AG20443 (cell line): Measurements from ENCODE around the gene GRM4.

Experiments
- DNase-seq: peaks from one replicate; pipeline ENCODE4 v3.0.0; 2012; ENCODE audit warnings: low spot score, mixed read lengths

The GRM4 gene

DNA sequence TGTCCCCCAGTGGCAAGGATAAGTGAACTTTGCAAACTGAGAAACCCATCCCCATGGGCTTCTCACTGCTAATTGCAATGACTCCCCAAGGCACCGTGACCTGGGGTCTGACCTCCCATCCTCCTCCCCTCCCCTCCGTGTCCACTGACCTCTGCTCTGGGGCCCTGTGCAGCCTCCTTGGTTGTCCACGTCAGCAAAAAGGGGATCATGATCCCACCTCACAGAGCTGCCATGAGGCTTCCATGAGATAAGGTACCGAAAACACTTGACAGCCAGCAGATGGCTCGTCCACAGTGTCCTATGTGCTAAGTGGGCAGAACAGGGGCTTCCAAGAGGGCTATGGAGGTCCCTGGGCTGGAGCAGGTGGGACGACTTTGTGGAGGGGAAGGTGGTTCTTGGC is 104.5 kb downstream of the GRM4 start:
- DNase-seq = no peak

DNA sequence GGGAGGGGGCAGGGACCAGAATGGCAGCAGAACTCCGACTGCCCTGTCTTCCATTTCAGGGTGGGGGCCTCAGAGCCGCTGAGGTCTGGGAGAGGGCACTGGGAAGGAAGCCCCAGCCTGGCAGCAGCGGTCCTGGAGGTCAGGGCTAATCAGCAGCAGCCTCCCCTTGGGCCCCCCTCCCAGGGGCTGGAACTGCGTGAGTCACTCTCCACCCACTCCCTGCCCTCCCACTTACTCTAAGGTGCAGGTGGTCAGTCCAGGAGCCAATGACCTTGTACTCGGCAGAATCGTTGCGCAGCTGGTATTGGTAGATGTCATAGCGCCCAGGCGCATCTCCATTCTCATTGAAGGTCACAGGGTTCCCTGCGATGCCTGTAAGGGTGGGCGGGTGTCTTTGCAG is 105.9 kb downstream of the GRM4 start:
- no peak for DNase-seq

DNA sequence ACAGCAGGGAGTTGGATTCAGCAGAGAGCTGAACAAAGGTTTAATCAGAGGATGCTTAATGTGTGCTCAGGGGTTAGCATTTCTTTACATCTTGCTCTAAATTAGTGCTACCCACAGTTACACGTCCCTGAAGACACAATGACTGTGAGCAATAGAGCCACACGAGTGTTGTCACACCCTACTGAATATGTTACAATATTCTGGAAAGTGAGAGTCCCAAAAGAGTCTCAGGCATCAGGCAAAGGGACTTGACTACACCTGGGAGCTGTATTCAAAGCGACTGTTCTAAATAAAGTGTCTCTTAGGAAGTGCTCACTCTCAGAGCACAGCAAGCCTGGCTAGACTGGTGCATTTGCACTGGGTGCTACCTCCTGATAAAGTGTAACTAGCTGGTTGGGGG is 108.7 kb downstream of the GRM4 start:
- no peak for DNase-seq

DNA sequence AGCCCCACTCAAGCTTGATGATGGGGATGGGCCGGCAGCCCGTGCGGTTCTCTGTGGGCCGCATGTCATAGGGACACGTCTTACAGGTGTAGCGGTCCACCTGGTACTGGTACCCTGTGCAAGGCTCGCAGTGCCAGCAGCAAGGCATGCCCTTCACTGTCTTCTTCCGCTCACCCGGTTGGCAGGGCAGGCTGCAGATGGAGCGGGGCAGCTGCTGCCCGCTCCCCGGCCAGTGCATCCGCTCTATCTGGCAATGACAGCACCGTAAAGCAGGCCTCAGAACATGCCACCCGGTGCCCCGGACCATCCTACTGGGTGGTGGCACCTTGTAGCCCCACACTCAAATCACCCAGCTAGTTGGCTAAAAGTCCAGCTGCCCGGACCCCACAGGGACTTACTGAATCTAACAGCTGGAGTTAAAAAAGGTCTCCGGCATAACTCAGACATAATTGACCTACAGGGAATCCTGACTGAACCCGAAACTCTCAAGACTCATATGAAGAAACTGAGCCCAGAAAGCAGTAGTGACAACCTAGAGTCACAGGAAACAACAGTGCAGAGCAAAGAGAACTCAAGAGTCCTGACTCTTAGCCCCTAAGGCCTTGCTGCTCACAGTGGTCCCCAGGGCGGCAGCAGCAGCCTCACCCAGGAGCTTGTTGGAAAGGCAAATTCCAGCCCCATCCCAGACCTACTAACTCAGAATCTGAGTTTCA is 109.4 kb downstream of the GRM4 start:
- no peak for DNase-seq

DNA sequence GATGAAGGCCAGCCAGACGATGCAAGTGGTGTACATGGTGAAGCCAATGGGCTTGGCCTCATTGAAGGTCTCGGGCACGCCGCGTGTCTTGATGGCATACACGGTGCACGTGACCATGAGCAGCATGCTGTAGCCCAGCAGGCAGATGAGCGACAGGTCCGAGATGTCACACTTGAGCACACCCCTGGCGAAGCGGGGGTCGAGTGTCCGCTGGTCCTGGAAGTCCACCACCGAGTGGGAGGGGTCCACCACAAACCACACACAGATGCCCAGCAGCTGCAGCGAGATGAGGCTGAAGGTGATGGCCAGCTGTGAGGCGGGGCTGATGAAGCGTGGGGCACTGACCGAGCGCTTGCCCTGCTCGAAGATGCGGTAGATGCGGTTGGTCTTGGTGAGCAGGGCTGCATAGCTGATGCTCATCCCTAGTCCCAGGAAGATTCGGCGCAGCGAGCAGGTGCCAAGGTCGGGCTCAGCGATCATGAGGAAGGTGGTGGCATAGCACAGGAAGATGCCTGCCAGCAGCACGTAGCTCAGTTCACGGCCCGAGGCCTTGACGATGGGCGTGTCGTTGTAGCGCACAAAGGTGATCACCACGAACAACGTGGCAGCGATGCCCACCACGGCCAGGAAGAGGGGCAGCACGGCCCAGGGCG is 110.1 kb downstream of the GRM4 start:
- no peak for DNase-seq

DNA sequence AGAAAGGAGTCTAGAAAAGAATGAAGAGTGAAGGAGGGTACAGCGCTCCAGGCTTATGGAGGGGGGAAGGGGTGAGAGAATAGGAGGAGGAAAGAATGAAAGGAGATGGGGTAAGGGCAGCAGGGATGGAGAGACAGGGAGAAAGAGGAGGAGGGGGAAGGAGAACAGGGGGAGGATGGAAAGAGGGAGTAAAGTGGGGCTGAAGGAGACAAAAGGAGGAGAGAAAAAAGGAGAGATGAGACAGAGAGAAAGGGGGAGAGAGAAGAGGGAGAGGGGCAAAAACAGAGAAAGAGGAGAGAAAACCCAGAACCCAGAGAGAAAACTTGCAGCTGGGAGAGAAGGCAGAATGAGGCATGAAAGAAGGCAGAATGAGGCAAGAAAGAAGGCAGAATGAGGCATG is 110.7 kb downstream of the GRM4 start:
- DNase-seq = no peak

DNA sequence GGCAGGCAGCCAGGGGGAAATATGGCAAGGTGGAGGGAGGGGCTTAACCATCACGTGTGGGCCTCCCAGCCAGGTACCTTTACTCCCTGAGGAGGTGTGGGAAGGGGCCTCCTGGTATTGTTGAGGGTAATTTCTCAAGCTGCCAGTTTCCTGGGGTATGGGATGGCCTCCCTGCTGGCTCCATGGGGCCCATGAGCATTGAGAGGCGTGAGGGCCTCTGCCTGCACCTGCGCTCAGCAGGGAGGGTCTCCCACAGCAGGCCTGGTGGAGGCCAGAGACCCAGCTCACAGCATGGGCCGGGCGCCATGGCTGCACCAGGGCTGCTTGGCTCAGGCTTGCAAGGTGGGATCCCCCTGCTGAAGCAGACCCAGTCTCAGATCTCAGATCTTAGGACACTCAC is 113.0 kb downstream of the GRM4 start:
- DNase-seq = no peak

DNA sequence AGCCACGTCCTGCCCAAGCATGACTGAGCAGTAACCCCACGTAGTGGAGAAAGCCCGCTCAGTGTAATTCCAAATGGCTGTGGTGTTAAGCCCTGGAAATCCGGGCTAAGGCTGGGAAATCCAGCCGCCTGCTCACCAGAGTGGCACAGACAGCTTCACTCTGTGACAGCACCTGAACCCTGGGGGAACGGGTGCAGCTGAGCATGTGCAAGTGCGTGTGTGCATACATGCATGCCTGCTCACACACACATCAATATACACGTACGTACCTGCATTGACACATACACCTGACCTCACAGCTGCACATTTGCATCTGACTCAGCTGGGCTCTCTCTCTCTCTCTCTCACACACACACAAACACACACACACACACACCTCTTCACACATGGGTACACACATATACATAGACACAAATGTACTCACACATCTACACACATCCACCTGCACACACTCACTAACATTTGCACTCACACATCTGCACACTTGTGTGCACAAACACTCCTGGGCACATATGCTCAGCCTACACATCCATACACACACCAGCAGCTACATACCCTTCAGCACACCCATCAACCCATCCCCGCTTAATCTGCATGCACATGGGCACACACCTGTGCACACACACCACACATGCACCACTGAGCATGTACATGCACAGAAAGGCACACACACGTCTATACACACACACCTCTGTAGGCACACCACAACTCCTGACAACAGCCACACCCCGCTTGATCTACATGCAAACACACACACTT is 114.1 kb downstream of the GRM4 start:
- DNase-seq = no peak

DNA sequence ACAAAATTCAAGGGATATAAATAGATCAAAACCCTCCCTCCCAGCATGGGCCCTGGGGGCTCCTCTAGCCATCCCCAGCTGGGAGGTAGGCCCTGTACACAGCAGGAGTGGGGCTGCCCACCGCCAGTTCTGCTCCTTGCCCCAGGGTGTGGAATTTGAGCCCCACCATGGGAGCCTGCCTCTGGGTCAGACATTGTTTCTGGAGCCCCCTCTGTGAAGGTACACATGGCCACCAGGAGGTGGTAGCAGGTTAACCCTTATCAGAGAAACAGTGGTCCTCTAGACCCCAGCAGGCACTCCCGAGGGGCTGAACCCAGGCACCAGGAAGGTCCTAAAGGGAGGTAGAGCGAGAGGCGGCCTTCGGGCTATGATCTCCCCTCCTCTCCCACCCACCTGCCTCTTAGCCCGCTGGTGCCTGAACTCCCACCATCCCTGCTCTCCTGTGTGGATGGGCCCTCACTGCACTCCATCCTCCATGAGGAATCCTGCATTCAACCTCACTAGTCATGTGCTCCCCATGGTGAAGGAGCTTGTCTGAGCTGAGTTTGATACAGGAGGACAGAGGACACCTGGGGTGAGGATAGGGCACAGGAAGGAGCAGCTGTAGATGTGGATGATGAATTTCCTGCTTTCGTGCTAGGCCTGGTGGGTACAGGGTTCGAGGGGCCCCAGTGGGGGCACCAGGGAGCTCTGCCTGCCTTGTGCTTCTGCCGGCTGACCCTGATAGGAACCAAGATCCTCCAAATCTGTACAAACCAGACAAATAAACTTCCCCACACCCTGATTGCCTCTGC is 114.9 kb downstream of the GRM4 start:
- DNase-seq = no peak

DNA sequence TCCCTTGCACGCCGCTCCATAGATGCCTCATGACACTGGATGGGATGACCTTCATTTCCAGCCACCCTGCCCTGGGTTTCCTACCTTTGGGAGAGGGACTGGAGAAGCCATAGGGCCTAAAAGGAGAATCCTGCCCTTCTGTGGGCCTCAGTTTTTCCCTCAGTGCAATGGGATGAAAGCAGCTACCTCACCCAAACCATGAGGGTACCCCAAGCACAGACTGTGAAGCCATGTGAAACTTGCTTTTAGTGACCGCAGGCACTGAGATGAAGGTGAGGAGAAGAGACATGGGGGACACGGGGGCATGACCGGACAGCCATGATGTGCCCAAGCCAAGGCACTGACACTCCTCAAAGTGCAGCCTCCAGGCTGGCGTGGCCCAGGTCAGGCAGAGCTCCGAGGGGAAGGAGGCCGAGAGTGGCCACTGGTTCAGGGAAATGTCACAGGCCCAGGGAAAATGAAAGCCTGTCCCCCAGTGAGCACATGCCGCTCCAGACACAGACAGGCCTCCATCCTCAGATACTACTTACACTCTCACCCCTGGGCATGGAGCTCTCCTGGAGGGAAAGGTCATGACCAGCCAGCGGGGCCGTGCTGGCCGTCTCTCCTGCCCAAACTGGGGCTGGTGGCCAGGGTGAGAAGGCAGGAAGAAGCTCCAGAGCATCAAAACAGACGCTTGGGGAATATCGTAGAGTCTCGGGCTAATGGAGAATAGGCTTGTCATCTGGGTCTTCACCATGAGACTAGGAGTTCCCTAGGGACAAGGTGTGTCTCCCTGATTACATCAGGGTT is 116.2 kb downstream of the GRM4 start:
- no peak for DNase-seq

DNA sequence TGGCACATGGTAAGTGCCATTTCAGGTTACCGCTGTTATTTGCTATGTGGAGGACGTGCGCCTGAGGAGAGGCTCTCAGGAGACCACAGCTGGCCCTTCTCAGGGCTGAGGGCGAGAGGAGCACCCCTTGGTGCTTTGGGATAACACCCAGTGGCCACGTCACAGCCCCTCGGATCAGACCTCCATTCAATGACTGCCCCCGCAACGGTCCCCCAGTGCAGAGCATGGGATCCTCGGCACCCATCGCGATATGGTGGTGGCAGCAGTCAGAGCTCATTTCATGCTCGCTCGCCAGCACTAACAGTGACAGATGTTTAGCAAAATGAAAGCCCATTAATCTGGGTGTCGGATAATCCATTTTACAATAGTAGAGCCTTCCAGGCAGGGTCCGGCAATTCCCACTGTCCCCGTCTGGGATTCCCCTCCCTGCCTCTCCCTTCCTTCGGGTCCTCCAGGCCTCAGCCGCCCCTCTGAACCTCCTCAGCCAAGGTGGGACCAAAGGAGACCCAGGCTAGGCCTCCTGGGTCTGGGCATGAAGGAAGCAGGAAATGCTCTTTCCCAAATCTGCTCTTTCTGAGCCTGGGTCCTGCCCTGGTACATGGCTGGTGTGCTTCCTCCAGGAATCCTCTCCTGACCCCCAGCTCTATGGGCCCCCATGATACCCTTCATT is 117.1 kb downstream of the GRM4 start:
- DNase-seq = no peak

DNA sequence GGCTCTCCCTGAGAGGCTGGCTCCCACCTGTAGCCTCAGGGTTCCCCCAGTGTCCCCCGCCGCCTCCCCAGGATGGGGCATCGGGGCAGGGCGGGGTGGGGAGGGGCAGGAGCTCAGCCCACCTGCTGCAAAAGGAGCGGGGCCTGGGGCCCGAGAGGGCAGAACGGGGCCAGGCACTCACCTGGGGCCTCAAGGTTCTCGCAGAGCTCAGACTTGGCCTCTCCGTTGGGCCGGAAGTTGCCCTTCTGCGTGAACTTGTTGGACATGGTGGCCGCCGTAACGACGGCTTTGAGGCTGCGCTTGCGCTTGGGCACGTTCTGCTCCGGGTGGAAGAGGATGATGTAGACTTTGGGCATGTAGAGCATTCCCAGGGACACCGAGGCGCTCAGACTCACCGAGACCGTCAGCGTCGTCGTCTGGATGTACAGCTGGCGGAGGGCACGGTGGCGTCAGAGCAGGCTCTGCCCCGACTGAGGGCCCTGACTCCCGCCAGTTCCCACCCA is 117.9 kb downstream of the GRM4 start:
- no peak for DNase-seq

DNA sequence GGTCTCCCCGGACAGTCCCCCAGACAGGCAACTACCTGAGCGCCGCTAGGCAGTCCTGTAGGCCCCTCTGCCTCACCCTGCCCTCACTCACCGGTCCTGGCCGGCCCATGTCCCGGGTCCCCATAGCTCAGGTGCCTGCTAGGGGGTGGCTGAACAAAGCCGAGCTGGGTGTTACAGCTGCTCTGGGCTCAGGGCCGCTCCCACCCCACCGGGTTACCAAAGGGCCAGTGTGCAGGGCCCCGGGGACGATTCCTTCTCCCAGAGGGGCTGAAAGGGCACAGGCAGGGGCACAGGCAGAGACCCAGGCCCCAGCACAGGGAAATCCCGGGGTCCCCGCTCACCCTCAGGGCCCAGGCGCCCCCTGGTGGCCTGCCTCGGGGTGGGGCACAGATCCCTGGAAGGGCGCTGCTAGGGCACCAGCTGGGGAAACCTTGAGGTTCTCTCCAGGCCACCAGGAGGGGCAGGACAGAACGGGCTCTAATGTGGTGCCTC is 118.4 kb downstream of the GRM4 start:
- DNase-seq = peak; percentile 86

DNA sequence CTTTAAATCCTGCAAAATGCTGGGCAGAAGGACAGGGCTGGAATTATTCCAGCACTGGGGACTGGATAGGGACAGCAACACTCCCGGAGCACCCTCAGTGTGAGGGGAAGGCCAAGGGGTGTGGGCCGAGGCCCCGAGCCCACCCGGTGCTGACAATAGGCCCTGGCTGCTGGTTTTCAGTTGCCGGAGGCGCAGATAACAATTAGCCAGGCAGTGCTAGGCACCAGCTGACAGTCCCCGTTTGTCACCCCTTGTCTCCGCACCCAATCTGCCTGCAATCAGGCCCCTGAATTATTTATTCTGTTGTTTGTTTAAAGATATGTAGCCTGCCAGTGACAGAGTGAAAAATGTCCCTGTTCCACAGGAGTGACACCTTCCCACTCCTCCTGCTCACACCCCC is 120.0 kb downstream of the GRM4 start:
- DNase-seq = no peak

DNA sequence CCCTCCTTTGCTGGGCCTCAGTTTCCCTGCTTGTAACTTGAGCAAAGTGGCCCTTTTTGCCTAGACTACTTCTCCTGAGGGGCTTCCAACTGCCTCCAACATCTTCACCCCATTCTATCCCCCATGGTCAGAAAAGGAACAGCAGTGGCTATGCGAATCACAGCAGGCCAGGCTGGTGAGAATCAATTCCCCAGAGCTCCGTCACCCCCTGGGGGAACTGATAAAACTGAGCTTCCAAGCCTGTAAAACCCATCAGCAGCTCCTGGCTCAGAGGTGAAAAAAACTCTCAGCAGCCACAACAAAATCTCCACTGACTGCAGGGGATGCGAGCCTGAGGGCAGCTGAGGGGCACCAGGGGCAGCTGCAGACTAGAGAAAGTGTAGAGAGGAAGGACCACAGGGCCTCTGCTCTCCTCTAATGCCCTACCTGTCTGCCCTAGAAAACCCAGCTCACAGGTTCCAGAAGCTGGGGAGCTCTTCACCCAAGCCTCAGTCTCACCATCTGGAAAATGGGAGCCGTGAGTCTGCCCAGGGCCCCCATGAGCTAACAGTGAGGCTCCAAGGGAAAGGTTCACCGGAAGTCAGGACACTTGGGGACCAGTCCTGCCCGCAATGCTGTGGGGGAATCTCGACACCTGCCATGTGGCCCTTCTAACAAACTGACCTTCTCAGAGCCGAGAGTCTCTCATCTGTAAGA is 120.6 kb downstream of the GRM4 start:
- DNase-seq = no peak

DNA sequence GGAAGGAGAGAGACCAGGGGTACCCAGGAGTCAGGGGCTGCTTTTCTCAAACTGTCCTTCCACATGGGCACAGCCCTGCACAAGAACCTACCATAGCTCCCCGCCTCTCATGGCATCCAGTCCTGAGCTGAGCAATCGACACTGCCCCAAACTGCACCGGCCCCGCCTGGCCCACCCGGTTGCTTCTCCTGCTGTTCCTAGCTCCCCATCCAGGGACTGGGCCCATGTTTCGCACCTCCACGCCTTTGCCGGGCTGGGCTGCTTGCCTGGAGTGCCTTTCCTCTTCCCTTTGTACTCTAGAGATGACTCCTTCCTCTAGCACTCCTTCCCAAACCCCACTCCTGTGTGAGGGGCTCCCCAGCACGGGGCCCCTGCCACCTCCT is 123.0 kb downstream of the GRM4 start:
- no peak for DNase-seq

DNA sequence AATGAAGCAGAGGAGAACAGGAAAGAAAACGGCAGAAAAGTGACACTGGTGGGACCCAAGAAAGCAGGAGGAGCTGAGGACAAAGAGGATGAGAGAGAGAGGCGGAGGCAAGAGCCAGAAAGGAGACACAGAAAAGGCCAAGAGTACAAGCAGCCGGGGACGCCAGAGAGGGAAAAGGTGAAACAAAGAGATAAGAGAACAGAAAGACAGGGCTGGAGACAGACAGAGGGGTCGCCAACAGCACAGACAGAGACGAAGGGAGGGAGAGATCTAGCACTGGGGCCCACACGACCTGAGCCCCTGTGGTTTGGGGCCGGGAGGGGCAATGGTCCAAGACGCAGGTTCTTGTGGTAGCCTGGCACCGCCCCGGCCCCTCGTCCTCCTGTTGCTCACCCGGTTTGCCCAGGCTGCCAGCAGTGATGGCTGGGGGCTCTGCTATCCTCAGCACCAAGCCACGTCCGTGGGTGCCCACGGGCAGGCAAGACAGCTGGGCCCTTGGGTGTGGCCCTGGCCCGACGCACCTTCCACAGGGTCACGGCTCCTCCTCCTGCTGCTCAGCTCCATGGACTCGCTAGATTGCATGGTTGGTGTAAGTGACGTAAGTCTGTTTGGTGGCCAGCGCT is 123.5 kb downstream of the GRM4 start:
- DNase-seq = no peak

DNA sequence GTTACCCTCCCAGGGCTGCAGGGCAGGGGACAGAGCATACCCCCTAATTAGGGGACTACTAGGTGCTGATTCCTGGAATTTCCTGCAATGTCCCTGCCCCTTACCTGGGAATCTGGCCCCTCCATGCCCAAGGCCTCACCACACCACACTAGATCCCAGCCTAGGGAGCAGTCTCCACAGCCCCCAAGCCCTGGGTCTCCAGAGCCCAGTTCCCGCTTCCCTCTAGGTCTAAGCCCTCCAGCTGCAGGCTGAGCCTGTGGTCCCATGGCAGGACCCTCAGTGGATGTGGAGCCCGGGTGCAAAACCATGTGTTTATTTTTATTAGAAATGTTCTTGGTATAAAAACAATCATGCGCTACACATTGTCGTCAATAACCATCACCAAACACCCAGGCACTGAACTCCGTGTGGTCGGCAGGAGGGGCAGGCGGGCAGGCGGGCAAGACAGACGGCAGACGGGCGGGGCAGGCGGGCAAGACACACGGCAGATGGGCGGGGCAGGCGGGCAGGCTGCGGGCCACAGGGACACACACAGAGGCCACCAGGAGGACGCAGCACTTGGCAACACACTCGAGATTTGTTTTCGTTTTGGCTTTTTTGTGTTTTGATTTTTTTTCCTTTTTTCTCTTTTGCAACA is 124.2 kb downstream of the GRM4 start:
- no peak for DNase-seq
